ENCODE results near the gene TRIM32. TPM values are rescaled to one million over a fixed set of nuclear protein-coding genes. Genes with fewer than 3 reads are reported as not detected.

TRIM32 gene
- polyA plus RNA-seq, 1 donor: 31.5 TPM

DNA sequence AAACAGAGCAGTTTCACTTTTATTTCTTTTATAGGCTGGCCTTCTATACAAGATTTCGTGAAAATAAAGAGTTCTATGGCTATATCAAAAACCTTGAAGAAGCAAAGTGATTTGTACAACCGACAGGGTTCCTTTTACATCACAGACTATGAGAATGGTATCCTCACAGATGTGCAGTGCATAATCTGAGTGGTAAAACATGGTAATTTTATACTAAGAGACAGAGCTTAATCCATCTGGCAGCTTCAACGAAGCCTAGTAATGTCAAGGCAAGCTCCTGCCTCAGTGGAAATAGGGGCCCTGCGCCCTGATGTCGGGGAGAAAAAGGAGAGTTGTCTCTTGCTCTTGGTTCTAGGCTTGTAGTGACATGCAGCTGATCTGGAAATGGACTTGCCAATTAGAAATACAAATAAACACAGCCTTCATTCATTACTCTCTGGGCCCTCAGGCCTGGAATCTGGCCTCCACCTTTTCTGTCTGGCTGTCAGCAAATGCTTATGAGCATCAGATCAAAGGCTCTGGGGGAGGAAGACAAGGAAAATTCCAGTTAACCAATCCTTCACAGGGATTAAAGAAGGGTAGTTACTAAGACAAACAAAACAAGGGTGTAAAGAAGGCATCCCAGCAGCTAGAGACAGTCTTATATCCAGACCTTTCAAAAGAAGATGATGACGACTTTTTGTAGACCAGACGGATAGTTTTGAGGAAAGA, 33.6 kb upstream of the TRIM32 start:
- 100% methylated on average over 2 of the region's 7 CpGs for WGBS (ENCODE audit: insufficient coverage, low lambda C conversion rate)
- H3K27ac ChIP-seq (ENCODE audit: low read length): no peak overlapping the region

DNA sequence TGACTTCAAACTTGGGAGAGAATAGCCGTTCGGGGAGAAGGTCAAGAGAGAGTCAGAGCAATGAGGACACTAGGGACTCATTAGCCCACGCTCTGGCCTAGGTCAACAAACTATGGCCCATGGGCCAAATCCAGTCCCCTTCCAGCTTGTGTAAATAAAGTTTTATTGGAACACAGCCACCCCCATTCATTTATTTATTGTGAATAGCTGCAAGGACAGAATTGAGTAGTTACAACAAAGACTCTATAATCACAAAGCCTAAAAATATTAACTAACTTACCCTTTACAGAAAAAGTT, 33.1 kb upstream of the TRIM32 start:
- H3K27me3 ChIP-seq (ENCODE audit: control insufficient read depth, insufficient read depth, low read length): no peaks in the 10 kb centered on the region
- no peak for DNase-seq
- H3K27ac ChIP-seq (ENCODE audit: low read length): no peak overlapping the region
- WGBS (ENCODE audit: insufficient coverage, low lambda C conversion rate): no CpG with 5 or more reads among the region's 3 CpGs
- no peak overlapping the region for H3K4me3 ChIP-seq (ENCODE audit: low read length)
- no peaks in the 10 kb centered on the region for H3K9me3 ChIP-seq (ENCODE audit: control insufficient read depth, low read depth, low read length)
- peaks cover 3% of the 10 kb centered on the region for H3K36me3 ChIP-seq (ENCODE audit: control insufficient read depth, insufficient read depth, low read length)
- no peaks in the 10 kb centered on the region for H3K4me1 ChIP-seq (ENCODE audit: control insufficient read depth, insufficient read depth, low read length)

More for the DNA sequence above, 33.6 kb upstream of the TRIM32 start:
- Histone ChIP-seq H3K9me3 (ENCODE audit: control insufficient read depth, low read depth, low read length) (no peaks in the 10 kb centered on the region), H3K36me3 (ENCODE audit: control insufficient read depth, insufficient read depth, low read length) (peaks cover 3% of the 10 kb centered on the region), H3K4me1 (ENCODE audit: control insufficient read depth, insufficient read depth, low read length) (no peaks in the 10 kb centered on the region), H3K27me3 (ENCODE audit: control insufficient read depth, insufficient read depth, low read length) (no peaks in the 10 kb centered on the region), H3K4me3 (ENCODE audit: low read length) (no peak overlapping the region)
- DNase-seq: no peak

DNA sequence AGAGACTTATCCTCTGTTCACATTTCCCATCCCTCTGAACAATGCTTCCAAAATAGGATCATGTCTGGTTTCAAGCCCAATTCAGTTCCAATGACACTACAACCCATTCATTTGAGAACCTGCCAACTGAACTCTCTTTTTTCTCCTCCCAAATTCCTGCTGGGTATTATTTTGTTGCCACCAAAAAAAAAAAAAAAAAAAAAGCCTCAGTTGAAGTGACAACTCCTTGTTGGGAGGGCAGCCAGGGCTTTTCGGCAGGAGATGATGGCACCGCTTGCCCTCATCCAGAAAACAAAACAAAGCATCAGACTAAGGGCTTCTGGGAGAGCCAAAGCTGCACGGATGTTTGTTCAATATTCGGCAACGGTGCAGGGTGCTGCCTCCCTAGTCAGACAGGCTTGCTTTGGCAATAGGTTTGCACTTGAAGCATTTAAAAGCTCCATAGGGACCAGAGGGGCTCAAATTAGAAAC, 30.6 kb upstream of the TRIM32 start:
- WGBS (ENCODE audit: insufficient coverage, low lambda C conversion rate): no CpG with 5 or more reads among the region's 5 CpGs
- Histone ChIP-seq H3K27me3 (ENCODE audit: control insufficient read depth, insufficient read depth, low read length) (no peaks in the 10 kb centered on the region), H3K36me3 (ENCODE audit: control insufficient read depth, insufficient read depth, low read length) (no peaks in the 10 kb centered on the region), H3K9me3 (ENCODE audit: control insufficient read depth, low read depth, low read length) (no peaks in the 10 kb centered on the region), H3K4me1 (ENCODE audit: control insufficient read depth, insufficient read depth, low read length) (peaks cover 3% of the 10 kb centered on the region), H3K27ac (ENCODE audit: low read length) (no peak overlapping the region), H3K4me3 (ENCODE audit: low read length) (no peak overlapping the region)
- DNase-seq: no peak

DNA sequence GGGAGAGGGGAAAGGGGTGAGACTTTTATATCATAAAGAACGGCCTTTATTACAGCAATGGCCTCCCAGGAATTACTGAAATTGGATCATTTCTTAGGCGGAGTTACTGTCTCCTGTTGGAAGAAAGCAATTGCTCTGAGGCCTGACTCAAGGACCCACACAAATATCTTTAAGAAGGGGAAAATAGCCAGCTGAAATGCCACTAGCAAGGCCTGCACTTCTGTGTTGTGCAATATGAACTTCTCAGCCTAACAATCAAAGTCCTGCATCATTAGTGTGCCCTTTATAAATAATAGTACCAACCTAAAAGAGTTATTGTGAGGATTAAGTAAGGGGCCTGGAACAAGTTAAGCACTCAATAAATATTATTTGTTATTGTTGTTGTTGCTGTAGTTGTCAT, 30.1 kb upstream of the TRIM32 start:
- H3K9me3 ChIP-seq (ENCODE audit: control insufficient read depth, low read depth, low read length): no peaks in the 10 kb centered on the region
- H3K27me3 ChIP-seq (ENCODE audit: control insufficient read depth, insufficient read depth, low read length): no peaks in the 10 kb centered on the region
- no peak overlapping the region for H3K27ac ChIP-seq (ENCODE audit: low read length)
- H3K4me3 ChIP-seq (ENCODE audit: low read length): no peak overlapping the region
- H3K4me1 ChIP-seq (ENCODE audit: control insufficient read depth, insufficient read depth, low read length): peaks cover 3% of the 10 kb centered on the region
- no peaks in the 10 kb centered on the region for H3K36me3 ChIP-seq (ENCODE audit: control insufficient read depth, insufficient read depth, low read length)
- no peak for DNase-seq
- no CpG with 5 or more reads among the region's 2 CpGs for WGBS (ENCODE audit: insufficient coverage, low lambda C conversion rate)

DNA sequence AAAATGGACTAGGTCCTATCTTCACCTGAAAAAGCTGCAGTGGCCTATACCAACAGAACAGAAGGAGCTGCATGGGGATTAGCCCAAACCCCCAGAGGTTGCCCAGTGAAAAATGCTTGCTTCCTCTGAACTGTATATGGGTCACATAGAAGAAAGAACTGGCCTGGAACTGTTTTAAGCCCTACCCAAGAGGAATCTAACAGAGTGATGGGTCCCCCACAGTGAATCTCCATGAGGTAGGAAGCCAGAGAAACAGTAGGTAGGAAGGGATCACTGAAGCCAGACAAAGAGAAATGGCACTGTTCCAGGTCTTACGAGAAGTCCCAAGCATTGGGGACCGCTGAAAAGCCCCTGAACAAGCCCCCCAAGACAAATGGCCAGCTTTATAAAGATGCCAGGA, 28.8 kb upstream of the TRIM32 start:
- H3K4me3 ChIP-seq (ENCODE audit: low read length): no peak overlapping the region
- peaks cover 6% of the 10 kb centered on the region for H3K4me1 ChIP-seq (ENCODE audit: control insufficient read depth, insufficient read depth, low read length)
- no peak for DNase-seq
- no CpG with 5 or more reads among the region's 2 CpGs for WGBS (ENCODE audit: insufficient coverage, low lambda C conversion rate)
- no peaks in the 10 kb centered on the region for H3K36me3 ChIP-seq (ENCODE audit: control insufficient read depth, insufficient read depth, low read length)
- no peaks in the 10 kb centered on the region for H3K27me3 ChIP-seq (ENCODE audit: control insufficient read depth, insufficient read depth, low read length)
- H3K9me3 ChIP-seq (ENCODE audit: control insufficient read depth, low read depth, low read length): no peaks in the 10 kb centered on the region
- no peak overlapping the region for H3K27ac ChIP-seq (ENCODE audit: low read length)

DNA sequence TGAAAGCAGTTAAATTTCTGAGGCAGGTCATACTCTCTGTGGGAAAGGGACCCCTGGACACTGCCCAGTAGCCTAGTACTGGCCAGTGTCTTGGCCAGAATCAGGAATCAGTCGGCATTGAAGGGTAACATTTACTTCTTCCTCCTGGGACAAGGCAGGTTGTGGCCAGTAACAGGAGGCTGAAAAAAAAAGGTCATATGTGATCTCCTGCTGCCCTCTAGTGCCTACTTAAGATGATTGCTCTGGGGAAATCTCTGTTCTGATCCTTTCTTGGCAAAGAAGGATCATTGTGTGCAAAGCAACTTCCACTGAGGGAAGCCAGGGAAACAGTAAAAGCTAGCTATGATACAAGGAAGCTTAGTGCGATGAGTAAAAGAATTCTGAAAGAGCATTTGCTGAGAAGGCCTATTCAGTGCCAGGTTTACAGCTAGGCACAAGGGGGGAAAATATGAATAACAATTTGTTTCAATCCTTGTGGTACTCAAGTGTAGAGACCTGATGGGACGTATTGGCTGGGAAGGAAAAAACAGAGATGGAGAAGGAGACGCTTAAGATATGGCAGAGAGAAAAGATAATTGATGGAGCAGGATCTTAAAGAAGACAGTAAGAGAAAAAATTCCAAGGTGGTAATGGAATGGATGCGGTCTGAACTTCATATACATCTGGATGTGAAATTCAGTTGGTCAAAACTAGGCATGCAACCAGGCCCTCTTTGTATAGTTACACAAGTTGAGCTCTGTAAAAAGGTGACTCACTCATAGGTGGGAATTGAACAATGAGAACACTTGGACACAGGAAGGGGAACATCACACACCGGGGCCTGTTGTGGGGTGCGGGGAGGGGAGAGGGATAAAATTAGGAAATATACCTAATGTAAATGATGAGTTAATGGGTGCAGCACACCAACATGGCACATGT, 25.8 kb upstream of the TRIM32 start:
- no peaks in the 10 kb centered on the region for H3K36me3 ChIP-seq (ENCODE audit: control insufficient read depth, insufficient read depth, low read length)
- peaks cover 13% of the 10 kb centered on the region for H3K4me1 ChIP-seq (ENCODE audit: control insufficient read depth, insufficient read depth, low read length)
- H3K4me3 ChIP-seq (ENCODE audit: low read length): no peak overlapping the region
- WGBS (ENCODE audit: insufficient coverage, low lambda C conversion rate): 94% methylated on average over 6 of the region's 7 CpGs
- H3K27me3 ChIP-seq (ENCODE audit: control insufficient read depth, insufficient read depth, low read length): no peaks in the 10 kb centered on the region
- no peaks in the 10 kb centered on the region for H3K9me3 ChIP-seq (ENCODE audit: control insufficient read depth, low read depth, low read length)
- H3K27ac ChIP-seq (ENCODE audit: low read length): no peak overlapping the region
- peak; percentile 46 to 66 for DNase-seq

DNA sequence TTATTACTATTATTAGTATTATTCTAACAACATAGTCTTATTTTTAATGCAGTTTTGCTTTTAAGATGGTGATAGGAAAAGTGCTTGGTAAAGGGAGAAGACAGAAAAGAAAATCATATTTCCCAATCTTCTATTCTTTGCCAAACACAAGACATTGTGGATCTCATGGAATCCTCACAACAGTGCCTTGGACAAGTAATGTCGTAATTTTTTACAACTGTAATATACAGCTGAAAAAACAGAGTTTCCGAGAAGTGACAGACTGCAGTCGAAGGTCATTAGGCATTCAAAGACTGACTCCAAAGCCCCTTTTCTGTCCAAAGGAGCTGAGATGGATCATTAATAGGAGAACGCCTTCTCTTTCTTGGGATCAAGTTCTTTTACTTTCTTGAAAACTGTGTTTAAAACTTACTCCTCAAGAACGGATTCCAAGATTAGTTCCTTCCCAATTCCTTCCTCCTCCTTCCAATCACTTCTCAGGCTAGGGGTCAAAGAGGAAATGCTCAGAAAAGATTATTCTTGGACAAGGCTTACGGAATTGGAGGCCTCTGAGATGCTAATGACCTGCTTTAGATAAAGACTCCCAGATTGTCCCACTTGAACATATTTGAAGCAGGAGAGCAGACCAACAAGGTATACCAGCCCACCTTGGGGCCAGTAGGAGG, 24.3 kb upstream of the TRIM32 start:
- Histone ChIP-seq H3K4me3 (ENCODE audit: low read length) (no peak overlapping the region), H3K27me3 (ENCODE audit: control insufficient read depth, insufficient read depth, low read length) (no peaks in the 10 kb centered on the region), H3K4me1 (ENCODE audit: control insufficient read depth, insufficient read depth, low read length) (peaks cover 13% of the 10 kb centered on the region), H3K36me3 (ENCODE audit: control insufficient read depth, insufficient read depth, low read length) (no peaks in the 10 kb centered on the region), H3K27ac (ENCODE audit: low read length) (peak overlapping the region; percentile 75), H3K9me3 (ENCODE audit: control insufficient read depth, low read depth, low read length) (no peaks in the 10 kb centered on the region)
- DNase-seq: peak; percentile 33 to 74
- WGBS (ENCODE audit: insufficient coverage, low lambda C conversion rate): 40% methylated on average over 1 of the region's 6 CpGs

DNA sequence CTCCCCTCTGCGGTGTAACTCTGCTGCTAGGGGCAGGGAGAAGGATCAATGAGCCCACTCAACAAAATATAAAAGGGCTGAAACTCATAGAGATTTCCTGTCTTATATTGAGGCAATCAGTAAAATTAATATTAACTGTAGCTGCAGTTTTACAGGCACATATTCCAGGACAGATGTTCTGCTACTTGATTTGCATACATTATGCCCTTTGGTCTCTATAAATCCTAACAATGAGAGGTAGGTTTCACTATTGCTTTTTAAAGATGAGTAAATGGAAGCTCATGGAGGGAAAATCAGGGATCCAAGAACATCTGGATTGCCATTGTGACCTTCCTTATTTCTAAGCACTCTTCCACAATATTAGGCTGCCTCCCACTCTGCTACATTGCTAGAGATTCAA, 23.5 kb upstream of the TRIM32 start:
- H3K4me3 ChIP-seq (ENCODE audit: low read length): no peak overlapping the region
- no peaks in the 10 kb centered on the region for H3K9me3 ChIP-seq (ENCODE audit: control insufficient read depth, low read depth, low read length)
- 80% methylated on average over 1 of the region's 1 CpG for WGBS (ENCODE audit: insufficient coverage, low lambda C conversion rate)
- peak; percentile 40 to 67 for DNase-seq
- H3K27ac ChIP-seq (ENCODE audit: low read length): peak overlapping the region; percentile 75
- H3K36me3 ChIP-seq (ENCODE audit: control insufficient read depth, insufficient read depth, low read length): no peaks in the 10 kb centered on the region
- H3K4me1 ChIP-seq (ENCODE audit: control insufficient read depth, insufficient read depth, low read length): peaks cover 13% of the 10 kb centered on the region
- H3K27me3 ChIP-seq (ENCODE audit: control insufficient read depth, insufficient read depth, low read length): no peaks in the 10 kb centered on the region

DNA sequence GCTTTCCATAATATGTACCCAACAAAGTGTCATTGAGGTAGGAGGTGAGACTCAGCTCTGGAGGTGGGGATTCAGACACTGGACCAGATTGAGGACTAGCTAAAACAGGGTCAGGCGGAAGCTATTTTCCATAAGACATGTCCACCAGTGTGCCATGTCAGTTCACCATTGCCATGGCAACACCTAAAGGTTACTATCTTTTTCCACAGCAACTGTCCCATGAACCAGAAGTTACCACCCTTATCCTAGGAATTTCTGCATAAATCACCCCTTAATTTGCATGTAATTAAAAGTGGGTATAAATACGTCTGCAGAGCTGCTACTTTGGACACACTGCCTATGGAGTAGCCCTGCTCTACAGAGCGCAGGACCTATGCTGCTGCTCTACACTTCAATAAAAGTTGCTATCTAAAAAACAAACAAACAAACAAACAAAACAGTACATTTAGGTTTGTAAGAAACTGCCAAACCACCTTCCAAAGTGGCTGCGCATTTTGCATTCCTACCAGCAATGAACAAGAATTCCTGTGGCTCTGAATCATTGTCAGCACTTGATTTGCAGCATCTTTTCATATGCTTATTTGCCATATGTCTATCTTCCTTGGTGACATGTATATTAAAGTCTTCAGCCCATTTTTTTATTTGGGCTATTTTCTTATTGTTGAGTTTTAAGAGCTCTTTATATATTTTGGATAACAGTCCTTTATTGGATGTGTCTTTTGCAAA, 18.0 kb upstream of the TRIM32 start:
- Histone ChIP-seq H3K27ac (ENCODE audit: low read length) (no peak overlapping the region), H3K4me3 (ENCODE audit: low read length) (no peak overlapping the region), H3K4me1 (ENCODE audit: control insufficient read depth, insufficient read depth, low read length) (peaks cover under 1% of the 10 kb centered on the region), H3K27me3 (ENCODE audit: control insufficient read depth, insufficient read depth, low read length) (no peaks in the 10 kb centered on the region), H3K36me3 (ENCODE audit: control insufficient read depth, insufficient read depth, low read length) (peaks cover 2% of the 10 kb centered on the region), H3K9me3 (ENCODE audit: control insufficient read depth, low read depth, low read length) (peaks cover 4% of the 10 kb centered on the region)
- WGBS (ENCODE audit: insufficient coverage, low lambda C conversion rate): no CpG with 5 or more reads among the region's 4 CpGs
- no peak for DNase-seq

DNA sequence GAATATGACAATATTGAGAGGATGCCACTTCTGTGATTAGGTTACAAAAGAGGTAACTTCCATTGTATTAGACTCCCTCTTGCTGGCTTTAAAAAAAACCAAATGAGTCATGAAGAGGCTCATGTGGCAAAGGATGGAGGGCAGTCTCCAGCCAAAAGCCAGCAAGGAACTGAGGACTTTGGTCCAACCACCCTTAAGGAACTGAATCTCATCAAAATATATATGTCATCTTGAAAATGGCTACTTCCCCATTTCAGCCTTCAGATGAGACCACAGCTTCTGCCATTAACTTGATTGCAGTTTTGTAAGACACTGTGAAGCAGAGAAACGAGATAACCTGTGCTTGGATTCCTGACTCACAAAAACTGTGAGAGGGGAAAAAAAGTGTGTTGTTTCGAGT, 15.5 kb upstream of the TRIM32 start:
- no peak overlapping the region for H3K27ac ChIP-seq (ENCODE audit: low read length)
- WGBS (ENCODE audit: insufficient coverage, low lambda C conversion rate): 90% methylated on average over 1 of the region's 2 CpGs
- H3K4me3 ChIP-seq (ENCODE audit: low read length): no peak overlapping the region
- no peak for DNase-seq
- H3K9me3 ChIP-seq (ENCODE audit: control insufficient read depth, low read depth, low read length): peaks cover 4% of the 10 kb centered on the region
- H3K27me3 ChIP-seq (ENCODE audit: control insufficient read depth, insufficient read depth, low read length): no peaks in the 10 kb centered on the region
- H3K4me1 ChIP-seq (ENCODE audit: control insufficient read depth, insufficient read depth, low read length): no peaks in the 10 kb centered on the region
- peaks cover 2% of the 10 kb centered on the region for H3K36me3 ChIP-seq (ENCODE audit: control insufficient read depth, insufficient read depth, low read length)

All from large intestine (tissue), 3 donors.